NCI-H187 treated with DMSO at 0.1 percent for 48 hours (cell line): Measurements from ENCODE around the gene PSMD13.

Source experiments
- DNase-seq: peaks from one replicate; lab custom pipeline; 2025; lab: John Stamatoyannopoulos, UW

PSMD13 gene

GRCh38 chr11:204587-205109, 32.1 kb upstream of the PSMD13 start:
- DNase-seq: no peak

- DNase-seq: no peak
Measured at GRCh38 chr11:205221-206001, 31.4 kb upstream of the PSMD13 start.

- DNase-seq: no peak
Measured at GRCh38 chr11:206002-206384, 30.8 kb upstream of the PSMD13 start.

- DNase-seq: no peak
Measured at GRCh38 chr11:206526-207207, 30.1 kb upstream of the PSMD13 start.

GRCh38 chr11:207208-207862, 29.4 kb upstream of the PSMD13 start, which contains the start of the genes BET1L and RIC8A:
Gene BET1L (minus strand): TSS chr11:207399. CDS start chr11:207321, 78 bp downstream.
Gene RIC8A (plus strand): TSS chr11:207708. CDS start chr11:208855, 1,147 bp downstream.
- peak; percentile 82 for DNase-seq

GRCh38 chr11:207863-208180, 29.0 kb upstream of the PSMD13 start:
- DNase-seq: no peak

GRCh38 chr11:208181-208916, 28.4 kb upstream of the PSMD13 start:
- peak; percentile 30 for DNase-seq

- DNase-seq: no peak
Measured at GRCh38 chr11:208917-209260, 27.9 kb upstream of the PSMD13 start.

GRCh38 chr11:209275-210121, 27.3 kb upstream of the PSMD13 start:
- no peak for DNase-seq

- DNase-seq: no peak
Measured at GRCh38 chr11:210122-210802, 26.5 kb upstream of the PSMD13 start.

- no peak for DNase-seq
Measured at GRCh38 chr11:210803-211180, 26.0 kb upstream of the PSMD13 start.

GRCh38 chr11:211295-211694, 25.5 kb upstream of the PSMD13 start:
- no peak for DNase-seq

- DNase-seq: no peak
Measured at GRCh38 chr11:211741-212140, 25.0 kb upstream of the PSMD13 start.

GRCh38 chr11:212150-213100, 24.4 kb upstream of the PSMD13 start:
- DNase-seq: no peak

- no peak for DNase-seq
Measured at GRCh38 chr11:213111-213510, 23.7 kb upstream of the PSMD13 start.

- no peak for DNase-seq
Measured at GRCh38 chr11:214083-214482, 22.7 kb upstream of the PSMD13 start.

GRCh38 chr11:215581-216037, 21.2 kb upstream of the PSMD13 start:
- DNase-seq: no peak

GRCh38 chr11:216081-216974, 20.4 kb upstream of the PSMD13 start:
- DNase-seq: no peak
